Skeletal muscle cell (primary cell): ENCODE measurements around the gene MAPK12.

Experiments used
- DNase-seq: peaks from one replicate; pipeline ENCODE4 v3.0.0-alpha.2; 2010; ENCODE audit warnings: low read depth
- H3K4me3 ChIP-seq: 2 replicates; pipeline ENCODE4 v1.5.1; 2011; ENCODE audit warnings: low read depth, mild to moderate bottlenecking, control low read depth, low read length, moderate library complexity

Gene MAPK12

DNA sequence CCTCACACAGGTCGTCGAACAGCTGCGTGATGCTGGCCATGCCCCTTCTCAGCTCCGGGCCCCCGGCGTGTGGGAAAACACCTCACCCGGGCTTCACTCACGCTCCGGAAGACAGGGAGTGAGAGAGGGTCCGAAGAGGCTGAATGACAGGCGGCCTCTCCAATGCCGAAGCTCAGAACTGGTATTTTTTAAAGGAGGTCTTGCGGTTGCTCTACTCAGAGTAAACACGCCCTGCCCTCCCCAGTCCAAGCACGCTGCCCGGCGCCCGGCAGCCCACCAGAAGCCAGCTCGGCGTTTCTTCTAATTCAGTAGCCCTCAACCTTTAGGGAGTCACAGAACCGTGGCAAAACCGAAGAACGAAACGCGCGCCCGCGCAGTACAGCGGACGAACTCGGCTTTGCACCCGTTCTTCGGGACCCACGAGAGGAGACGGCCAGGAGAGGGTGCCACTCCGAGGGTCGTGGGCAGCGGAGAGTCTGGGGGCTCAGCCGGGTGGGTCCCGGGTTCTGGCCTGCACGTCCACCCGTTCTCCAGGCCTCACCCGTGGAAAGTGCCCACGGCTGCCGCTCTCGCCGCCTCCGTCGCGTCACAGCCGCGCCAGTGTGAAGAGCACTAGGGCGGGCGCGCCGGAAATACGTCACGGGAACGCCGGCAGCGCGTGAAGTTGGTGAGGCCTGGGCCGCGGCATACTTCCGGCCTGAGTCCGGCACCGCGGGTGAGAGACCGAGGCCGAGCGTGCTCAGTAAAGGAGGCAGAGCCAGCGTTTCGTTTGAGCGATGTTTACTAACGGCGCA is 16.9 kb downstream of the MAPK12 start, which contains the start of gene TUBGCP6:
Gene TUBGCP6, minus strand, starts transcription at position 604 of the 794 bp plus-strand sequence. Its CDS starts 564 bp downstream, at position 40.
- peak; percentile 63 for DNase-seq
- peak within 1 kb of the TSS; percentile 98 for H3K4me3 ChIP-seq

- peak overlapping the region; percentile 98 for H3K4me3 ChIP-seq
- DNase-seq, result no peak
Measured at GRCh38 chr22:50243685-50244419, 17.6 kb downstream of the MAPK12 start.

GRCh38 chr22:50242406-50242949 is 19.0 kb downstream of the MAPK12 start:
- no peak for DNase-seq
- peak overlapping the region; percentile 98 for H3K4me3 ChIP-seq

GRCh38 chr22:50238755-50239154 is 22.7 kb downstream of the MAPK12 start:
- no peak for DNase-seq
- no peak overlapping the region for H3K4me3 ChIP-seq

- H3K4me3 ChIP-seq, result no peak overlapping the region
- no peak for DNase-seq
Measured at GRCh38 chr22:50236731-50237409, 24.6 kb downstream of the MAPK12 start.

DNA sequence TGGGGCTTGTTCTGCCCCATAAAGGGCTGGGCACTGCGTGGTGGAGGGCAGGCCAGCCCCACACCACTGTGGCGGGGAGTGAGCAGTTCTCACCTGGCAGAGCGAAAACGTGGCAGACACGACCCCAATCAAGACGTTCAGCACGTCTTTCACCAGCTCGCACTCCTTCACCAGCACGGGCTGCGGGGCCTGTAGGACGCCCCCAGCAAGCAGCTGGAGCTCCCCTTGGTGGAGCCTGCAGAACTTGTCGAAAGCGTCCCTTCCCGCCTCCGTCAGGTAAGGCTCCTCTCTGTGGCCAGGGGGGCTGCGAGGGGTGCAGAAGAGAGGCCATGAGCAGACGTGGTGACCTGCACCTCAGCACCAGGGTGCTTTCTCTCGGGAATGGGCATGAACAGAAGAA is 28.3 kb downstream of the MAPK12 start:
- H3K4me3 ChIP-seq, result no peak overlapping the region
- DNase-seq, result no peak

DNA sequence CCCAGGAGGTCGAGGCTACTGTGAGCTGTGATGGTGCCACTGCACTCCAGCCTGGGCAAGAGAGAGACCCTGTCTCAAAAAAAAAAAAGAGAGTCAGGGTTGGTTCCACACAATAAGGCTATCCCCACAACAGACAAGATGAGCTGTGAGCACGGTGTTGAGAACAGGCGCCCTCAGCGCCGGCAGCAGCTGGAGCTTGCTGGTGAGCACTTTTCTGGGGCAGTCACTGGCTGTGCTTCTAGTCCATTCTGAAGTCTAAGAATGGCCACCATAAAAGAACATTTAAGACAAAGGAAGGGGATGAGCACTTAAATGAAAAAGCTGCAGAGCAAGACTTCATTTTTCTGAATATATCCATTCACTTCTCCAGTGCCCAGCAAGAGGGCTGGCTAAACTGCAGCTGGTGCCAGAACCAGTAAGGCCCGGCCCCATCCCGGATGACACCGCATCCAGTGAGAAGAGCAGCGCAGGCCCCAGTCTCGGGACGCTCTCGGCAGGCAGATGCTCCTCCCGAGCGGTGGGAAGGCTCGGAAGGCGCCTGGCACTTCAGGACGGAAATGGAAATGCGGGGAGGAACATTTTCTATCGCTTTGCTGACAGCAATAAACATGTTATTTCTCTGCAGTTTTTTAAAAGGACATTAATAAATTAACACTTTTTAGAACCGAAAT is 28.9 kb downstream of the MAPK12 start:
- DNase-seq, result no peak
- H3K4me3 ChIP-seq, result no peak overlapping the region

DNA sequence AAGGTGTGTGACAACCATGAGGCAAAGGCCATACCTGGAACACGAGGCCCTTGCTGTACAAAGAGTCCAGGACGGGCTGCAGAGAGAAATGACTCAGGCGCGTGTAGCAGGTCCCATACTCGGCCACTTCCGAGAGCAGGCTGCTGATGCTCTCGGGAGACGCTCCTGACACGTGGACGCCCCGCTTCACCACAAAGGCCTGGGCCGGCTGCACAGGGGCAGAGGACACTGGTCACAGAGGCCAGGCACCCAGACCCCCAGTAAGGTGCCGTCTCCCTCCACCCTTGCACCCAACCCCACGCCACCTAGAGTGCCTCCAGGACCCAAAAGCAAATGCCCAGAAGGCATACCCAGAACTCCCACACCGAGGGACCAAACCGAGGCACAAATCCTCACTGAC is 32.1 kb downstream of the MAPK12 start:
- H3K4me3 ChIP-seq, result no peak overlapping the region
- no peak for DNase-seq

- DNase-seq, result no peak
- no peak overlapping the region for H3K4me3 ChIP-seq
Measured at GRCh38 chr22:50228366-50228765, 33.1 kb downstream of the MAPK12 start.

DNA sequence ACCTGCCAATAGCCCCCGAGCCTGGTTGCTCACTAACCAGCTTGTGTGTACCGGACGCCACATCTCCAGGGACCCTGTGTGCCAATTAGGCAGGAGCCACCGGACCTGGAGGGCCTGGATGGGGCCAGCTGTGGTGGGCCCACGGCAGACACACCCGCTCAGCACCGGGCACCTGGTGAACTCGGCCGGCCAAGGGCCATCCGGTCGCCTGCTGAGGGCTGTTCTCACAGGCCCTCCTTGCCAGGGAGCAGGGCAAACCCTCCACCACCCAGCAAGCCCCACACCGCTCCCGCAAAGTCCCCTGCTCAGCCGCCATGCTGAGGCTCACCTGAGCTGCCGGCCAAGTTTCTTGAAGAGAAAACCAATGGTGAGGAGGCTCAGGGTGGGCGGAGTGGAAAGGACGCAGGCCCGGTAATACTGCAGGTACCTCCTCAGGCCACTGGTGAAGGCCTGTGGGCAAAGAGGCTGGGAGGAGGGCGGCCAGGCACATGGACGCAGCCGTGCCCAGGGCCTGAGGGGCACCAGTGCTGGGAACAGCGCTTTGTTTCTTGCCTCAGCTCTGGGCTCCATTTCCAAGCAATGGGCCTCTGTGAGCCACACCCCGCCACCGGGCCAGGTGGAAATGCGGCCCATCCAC is 33.8 kb downstream of the MAPK12 start:
- H3K4me3 ChIP-seq, result no peak overlapping the region
- no peak for DNase-seq

DNA sequence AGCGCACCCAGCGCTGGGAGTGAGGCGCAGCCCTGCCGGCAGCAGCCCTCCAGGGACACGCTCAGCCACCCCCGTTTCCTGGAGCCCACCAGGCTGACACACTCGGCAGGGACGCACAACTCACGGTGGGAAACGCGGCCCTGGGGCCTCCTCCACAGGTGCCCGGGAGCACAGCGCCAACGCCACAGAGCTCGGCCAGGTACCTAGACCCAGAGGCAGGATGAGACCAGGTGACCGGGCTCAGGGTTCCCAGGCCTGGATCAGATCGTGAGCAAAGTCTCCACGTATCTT is 34.7 kb downstream of the MAPK12 start:
- no peak overlapping the region for H3K4me3 ChIP-seq
- no peak for DNase-seq

DNA sequence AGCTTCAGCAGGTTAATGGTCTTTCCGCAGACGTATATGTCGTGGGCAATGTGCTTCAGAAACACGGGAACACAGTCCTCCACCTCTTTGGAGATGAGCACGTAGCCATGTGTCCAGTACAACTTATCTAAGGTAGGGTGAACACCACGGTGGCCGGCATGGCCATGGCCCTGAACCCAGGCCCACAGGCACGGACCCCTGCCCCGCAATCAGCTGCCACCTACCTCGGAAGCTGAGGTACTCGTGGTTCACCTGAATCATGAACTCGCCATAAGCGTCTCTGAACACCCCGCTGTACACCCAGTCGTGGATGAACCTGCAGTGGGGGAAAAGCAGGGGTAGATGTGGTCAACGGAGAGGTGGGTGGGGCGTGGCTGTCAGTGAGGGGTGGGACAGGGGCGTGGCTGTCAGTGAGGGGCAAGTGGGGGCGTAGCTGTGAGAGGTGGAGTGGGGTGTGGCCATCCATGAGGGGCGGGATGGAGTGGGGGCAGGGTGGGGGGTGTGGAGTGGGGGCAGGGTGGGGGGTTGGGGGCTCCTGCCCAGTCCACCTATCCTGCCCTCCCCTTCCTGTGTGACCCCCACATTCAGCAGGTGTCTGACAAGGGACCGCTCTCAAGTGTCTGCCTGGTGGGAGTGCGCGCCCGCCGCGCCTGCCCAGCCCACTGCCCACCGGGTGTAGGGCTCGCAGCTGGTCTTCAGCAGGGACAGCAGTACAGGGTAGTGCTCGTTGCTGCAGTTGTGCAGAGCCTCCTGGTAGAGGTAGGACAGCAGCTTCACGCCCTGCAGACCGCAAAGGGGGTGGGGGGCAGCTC is 35.2 kb downstream of the MAPK12 start:
- no peak overlapping the region for H3K4me3 ChIP-seq
- no peak for DNase-seq

DNA sequence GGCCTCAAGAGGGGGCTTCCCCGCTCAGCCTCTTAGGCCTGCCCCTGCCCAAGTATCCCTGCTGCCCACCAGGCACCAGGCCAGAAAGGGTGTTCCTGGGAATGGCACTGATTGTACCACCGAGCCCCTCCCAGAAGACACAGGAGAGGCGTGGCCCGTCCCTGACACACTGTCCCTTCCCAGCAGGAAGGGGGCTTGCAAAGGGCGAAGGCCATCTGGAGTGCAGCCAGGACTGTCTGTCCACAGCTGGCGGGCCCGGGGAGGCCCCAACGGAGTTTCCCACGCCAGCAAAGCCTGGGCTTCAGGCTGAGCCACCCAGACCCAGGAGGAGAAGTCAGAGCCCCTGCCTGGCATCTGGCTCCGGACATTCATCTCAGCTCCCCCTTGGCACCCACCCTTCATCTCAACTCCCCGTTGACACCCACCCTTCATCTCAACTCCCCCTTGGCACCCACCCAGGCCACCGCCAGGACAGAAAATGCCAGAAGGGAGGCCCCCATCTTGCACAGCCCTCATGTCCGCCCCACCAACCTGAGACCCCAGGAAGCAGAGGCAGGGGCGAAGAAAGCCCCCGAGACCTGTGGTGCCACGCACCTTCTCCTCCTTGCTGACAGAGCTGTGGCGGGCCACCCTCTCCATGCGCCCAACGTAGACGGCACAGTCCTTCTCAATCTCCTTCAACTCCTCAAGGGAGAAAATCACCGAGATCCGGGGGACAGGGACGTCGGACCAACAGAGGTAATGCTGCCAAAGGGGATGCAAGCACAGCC is 36.1 kb downstream of the MAPK12 start:
- DNase-seq, result no peak
- no peak overlapping the region for H3K4me3 ChIP-seq

GRCh38 chr22:50224071-50224470 is 37.4 kb downstream of the MAPK12 start:
- no peak for DNase-seq
- no peak overlapping the region for H3K4me3 ChIP-seq

DNA sequence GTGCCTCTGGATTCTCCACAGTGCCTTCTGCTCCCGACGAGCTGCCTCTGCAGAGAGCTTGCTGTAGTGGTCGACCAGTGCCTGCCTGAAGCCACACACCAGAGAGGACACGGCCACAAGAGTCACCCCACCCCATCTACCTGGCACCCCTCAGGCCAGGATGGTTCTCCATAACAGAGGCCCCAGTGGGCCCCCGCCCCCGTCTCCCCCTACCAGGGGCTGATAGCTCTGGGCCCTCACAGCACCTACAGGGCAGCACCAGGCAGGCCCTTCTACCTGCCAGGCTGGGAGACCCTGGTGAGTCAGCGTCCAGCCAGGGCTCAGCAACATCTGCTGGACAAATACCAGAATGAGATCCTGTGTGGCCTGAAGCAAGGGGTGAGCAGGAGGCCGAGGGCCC is 39.0 kb downstream of the MAPK12 start:
- no peak for DNase-seq
- H3K4me3 ChIP-seq, result no peak overlapping the region

- H3K4me3 ChIP-seq, result no peak overlapping the region
- DNase-seq, result no peak
Measured at GRCh38 chr22:50221410-50222300, 39.8 kb downstream of the MAPK12 start.
